Right hindlimb (tissue), 1 donor: ENCODE results near the gene CCDC28B.

Experiments used
- DNase-seq: peaks from one replicate; pipeline ENCODE4 v3.0.0-alpha.2; 2018

CCDC28B gene

DNA sequence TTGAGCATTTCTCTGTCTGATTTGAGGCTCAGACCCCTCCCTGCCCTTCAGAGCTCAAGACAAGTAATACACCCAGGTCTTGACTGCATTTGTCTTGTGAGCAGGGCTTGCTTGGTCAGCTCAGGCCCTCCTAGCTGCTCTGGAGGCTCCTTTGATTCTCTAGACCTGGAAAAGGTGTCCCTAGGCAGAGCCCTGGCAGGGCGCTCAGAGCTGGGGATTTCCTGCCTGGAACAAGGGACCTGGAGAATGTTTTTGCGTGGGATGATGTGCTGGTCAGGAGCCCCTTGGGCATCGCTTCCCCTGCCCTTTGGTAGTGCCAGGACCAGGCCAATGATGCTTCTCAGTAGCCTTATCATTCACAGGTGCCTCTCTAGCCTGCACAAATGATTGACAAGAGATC, 4.9 kb upstream of the CCDC28B start:
- DNase-seq, result no peak

- no peak for DNase-seq
These were observed 4.2 kb upstream of the CCDC28B start for GRCh38 chr1:32195972-32196823.

DNA sequence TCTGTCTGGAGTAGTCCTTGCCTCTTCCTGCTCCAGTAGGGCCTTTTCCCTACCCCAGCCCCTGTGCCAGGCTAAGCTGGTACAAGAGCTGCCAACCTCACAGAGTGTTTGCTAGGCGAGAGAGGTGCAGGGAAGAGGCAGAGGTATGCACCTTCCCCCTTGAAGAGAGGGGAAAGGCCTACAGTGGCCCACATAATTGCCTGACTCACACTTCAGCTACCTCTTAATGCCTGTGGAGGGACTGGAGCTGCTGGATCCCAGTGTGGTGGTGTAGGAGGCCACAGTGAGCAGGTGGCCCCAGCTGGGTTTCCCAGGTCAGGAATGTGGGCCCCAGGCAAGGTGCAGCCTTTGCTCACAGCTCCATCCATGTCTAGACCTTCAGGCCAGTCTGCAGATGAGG, 3.3 kb upstream of the CCDC28B start:
- no peak for DNase-seq

- DNase-seq, result no peak
These were observed 2.6 kb upstream of the CCDC28B start for GRCh38 chr1:32197837-32198236.

DNA sequence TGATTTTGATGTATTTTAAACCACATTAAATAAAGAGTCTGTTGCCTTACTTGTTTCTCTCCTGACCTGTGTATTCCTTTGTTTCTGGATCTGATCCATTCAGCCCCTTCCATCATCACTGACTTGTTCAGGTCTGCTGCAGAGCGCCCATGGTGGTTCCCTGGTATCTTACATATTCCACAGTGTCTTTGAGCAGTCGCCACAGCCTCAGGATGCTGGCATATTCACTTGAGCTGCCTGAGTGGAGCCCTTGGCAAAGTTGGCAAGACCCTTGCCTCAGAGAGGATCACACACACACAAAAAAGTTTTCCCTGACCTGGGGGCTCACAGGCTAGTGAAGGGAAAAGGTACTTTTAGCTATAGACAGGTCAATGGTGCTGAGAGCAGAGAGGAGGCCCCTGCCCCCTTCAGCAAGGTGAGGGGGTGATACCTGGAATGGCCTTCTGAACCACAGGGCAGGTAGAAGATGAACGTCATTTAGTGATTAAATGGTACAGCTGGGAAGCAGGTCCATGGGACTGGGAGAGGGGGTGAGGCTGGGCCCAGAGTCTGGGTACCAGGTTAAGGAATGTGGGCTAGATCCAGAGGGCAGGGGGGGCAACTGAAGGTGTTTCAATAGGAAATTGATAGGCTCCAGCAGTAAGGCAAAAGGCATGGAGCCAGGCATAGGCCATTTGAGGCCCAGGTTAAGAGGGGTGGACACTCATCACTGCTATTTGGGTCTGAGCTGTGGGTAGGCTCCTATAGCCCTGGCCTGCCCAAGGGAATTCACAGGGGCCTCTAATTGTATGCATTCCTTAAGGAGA, 2.0 kb upstream of the CCDC28B start:
- DNase-seq, result no peak

DNA sequence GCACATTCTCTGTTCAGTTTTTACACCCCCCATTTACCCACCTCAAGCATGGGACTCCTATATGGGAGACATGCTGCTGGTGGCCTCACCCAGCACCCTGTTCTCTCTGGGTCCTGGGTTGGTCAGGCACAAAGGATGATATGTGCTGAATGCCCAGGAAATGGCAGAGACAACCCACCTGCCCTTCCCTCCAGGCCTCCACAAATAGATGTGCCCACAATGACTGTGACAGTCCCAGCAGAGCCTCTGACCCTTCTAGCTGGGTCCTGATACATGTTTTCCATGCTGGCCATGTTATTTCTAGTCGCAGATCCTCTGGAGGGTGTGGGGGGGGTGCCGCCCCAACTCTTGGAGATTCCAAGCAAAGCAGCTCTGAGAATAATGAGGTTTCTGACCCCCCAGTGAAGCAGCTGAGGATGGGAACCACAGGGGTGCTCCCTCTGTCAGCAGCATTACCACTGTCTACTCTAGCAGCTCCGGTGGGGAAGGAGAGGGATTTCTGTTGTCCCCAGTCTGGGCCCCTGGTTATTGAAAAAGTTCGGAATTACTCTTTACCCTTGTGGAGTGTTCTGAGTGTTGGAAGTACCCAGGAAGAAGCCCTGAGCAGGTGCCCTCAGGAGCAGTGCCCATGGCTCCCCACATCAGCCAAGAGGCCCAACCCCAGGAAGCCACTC, 1.2 kb upstream of the CCDC28B start:
- DNase-seq, result no peak

GRCh38 chr1:32199717-32200072, 700 bp upstream of the CCDC28B start:
- DNase-seq, result peak; percentile 66

GRCh38 chr1:32201011-32201855, 838 bp downstream of the CCDC28B start:
- DNase-seq, result peak; percentile 87

DNA sequence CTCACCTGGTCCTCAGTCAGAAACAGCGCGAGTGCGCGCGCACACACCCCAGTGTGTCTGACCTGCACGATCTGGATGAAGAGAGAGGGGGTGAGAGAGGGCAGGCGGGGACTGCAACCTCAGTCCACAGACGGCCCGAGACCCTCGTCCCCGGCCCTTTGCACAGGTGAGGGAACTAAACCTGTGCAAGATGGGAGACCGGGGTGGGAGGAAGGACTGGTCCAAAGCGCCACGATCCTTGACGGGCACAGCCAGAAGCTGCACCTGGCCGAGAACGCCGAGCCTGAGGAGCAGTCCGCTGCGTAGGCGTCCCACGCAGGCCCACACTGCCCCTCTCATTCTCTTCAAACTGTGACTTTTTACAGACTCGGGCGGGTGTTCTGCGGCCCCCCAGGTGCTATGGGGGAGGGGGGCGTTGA, 4.6 kb downstream of the CCDC28B start:
- DNase-seq, result no peak

DNA sequence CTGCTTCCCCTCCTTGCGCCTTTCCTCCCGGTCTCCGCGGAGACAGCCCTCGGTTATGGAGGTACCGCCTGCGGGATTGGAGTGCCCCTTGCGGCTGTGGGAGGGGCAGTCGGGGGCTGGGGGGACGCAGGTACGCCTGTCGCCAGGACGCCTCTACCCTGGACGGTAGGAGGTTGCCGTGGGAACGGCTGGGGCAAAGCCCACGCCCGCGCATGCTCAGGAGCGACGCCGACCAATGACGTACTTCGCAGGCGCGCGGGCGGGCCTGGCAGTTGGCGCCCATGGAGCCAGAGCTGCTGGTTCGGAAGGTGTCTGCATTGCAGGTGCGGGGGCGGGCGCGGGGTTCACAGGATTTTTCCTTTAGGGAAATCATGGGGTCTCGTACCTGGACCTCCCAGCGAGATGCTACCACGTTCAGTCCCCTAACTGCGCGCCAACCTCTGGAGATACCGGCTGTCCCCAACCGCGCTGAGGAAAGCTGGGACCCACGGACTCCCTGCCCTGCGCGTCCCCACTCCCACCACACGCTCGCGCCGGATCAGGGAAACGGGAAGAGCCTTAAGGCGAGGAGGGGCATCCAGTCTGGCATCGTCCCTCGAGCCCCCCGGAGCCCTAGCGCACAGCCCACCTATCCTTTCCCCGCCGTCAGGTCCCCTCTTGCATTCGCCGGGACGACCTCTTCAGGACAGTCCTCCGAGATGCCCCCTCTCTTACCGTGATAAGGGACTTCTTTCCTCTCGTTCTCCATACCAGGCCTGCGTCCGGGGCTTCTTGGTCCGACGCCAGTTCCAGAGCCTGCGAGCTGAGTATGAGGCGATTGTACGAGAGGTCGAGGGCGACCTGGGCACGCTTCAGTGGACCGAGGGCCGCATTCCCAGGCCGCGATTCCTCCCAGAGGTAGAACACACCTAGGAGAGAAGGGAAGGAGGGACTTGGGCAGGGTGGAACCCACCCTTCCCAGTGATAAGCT, 5.3 kb downstream of the CCDC28B start, which contains the start of gene IQCC:
Gene IQCC (plus strand): TSS at position 271 of the 970 bp plus-strand sequence. CDS start 11 bp downstream, at position 282.
- peak; percentile 92 for DNase-seq

GRCh38 chr1:32208469-32208868, 8.1 kb downstream of the CCDC28B start:
- DNase-seq, result no peak

- peak; percentile 54 for DNase-seq
These were observed 8.5 kb downstream of the CCDC28B start, which contains the start of gene DCDC2B for GRCh38 chr1:32208891-32209328. DCDC2B (plus strand) TSS chr1:32209089; CDS start chr1:32209094, 5 bp downstream.

DNA sequence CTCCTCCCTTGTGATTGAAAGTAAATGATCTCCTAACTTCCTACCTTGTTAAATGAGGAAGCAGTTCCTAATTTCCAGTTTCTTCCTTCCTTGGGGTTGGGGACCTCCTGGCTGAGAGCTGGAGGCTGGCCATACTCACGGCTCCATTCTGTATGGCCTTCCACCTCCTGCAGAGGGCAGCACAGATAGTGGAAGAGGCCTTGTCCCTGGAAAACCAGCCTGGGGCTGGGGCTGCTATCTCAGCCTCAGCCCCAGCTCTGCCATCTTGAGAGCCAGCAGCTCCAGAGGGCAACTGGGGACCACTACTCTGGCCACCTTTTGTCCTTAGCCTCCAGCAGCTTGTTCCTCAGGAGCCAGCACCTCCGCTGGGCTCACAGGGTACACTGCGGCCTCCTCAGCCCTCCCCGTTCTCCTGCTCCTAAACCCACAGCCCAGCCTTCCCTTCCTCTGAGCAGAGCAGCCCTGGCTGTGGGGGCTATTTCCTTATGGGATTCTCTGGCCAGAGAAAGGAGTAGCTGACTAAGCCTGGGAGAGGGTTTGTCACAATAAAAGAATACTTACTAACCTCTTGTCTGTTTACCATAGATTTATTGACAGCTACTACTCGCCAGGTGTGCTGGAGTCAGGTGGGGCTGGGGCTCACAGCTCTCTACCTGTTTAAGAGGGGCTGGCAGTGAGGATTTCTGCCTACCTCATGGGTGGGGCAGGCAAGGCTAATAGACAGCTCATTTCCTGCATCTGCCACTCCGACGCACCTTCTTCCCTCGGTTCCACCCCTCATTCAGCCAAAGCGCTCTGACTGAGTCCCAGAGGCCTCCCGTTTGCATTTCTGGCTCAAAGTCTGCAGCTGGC, 15.5 kb downstream of the CCDC28B start:
- DNase-seq, result peak; percentile 68

GRCh38 chr1:32216566-32216965, 16.2 kb downstream of the CCDC28B start:
- DNase-seq, result no peak

GRCh38 chr1:32219022-32219421, 18.6 kb downstream of the CCDC28B start:
- no peak for DNase-seq

GRCh38 chr1:32220746-32221580, 20.6 kb downstream of the CCDC28B start:
- DNase-seq, result no peak

DNA sequence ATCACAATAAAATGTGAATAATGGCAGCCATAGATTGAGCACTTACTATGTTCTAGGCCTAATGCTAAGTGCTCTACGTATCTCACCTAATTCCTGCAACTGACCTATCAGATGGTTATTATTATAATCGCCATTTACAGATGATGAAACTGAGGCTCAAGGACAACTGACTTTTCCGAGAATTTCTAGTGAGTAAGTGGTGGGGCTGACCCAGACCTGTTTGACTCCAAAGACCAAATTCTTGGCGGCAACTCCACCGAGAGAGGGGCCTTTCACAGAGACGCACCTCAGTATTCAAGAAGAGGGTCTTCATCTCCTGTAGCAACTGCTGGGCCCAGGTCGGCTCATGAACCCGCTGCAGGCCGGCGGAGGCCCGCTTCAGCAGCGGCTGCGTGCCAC, 21.2 kb downstream of the CCDC28B start:
- DNase-seq, result no peak

GRCh38 chr1:32221980-32222755, 21.8 kb downstream of the CCDC28B start, which contains the start of the genes EIF3I and TMEM234:
EIF3I (plus strand) TSS chr1:32222407; CDS start chr1:32222442, 35 bp downstream.
TMEM234 (minus strand) TSS chr1:32222353; CDS start chr1:32222322, 31 bp downstream.
- DNase-seq, result peak; percentile 95
